GM18517 (cell line): ENCODE results near the gene OTOS.

Experiments used
- ATAC-seq: cut with Tn5 transposase; IDR thresholded peaks from one replicate; pipeline ENCODE4 v1.9.1; 2021; ENCODE audit warnings: mild to moderate bottlenecking, moderate library complexity; ENCODE audit not compliant: unreplicated experiment

OTOS gene

DNA sequence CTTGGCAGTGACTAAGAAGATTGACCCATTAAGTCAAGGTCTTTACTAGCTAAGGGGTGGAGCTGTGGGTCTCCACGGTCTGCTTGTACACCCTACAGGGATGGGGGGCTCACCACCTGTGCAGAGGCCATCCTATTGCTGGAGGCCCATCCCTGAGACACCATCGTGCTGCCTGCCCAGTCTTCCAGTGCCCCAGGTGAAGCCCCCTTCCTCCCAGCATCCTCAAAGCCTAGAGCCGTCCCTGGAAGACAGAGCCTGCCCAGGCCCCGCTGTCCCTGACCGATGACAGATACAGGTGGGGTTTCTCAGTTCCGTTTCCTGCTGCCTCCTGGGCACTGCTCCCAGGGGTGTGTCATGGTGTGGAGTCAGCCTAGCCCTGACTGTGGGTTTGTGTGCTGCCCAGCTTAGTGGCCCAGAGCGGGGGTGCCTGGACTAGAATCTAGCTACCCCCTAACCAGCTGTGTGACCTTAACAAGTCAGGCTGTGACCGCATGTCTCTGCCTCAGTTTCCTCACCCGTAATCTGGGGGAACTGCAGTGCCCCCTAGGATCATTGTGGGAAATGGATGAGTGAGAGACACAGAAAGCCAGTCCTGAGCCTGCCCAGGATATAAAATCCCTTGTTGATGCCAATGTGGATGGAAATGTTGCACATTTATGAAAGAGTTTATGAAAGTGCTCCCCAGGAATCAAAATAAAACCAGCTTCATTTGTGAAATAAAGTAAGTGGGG, 2.0 kb downstream of the OTOS start:
- no peak for ATAC-seq

DNA sequence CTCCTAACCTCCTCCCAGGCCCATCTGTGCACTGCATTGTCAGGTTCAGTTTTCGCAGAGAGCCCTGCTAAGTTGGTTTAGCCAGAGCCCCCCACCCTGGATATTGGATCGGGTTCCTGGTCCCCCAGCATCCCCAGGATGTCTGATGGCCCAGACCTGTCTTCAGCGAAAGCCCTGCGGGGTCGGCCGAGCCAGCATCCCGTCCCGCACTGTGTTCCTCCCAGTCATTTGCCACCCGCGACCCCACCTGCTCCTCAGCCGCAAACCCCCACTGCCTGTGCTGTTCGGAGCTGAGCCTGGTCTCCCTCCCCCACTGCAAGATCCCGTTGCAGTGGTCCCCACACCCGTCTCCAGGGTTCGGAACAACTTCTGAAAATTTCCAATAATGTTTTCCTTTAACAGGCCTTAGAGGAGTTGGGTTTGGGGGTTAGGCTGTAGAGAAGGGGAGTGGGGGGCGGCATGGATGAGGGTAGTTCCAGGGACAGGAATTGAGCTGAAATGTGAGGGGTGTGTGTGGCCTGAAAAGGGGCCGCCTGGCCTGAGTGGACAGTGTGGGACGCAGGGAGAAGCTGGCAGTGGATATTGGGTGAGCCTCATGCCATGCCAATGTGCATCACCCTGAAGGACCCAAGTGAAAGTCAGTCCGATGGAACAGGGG, 2.7 kb downstream of the OTOS start:
- no peak for ATAC-seq

DNA sequence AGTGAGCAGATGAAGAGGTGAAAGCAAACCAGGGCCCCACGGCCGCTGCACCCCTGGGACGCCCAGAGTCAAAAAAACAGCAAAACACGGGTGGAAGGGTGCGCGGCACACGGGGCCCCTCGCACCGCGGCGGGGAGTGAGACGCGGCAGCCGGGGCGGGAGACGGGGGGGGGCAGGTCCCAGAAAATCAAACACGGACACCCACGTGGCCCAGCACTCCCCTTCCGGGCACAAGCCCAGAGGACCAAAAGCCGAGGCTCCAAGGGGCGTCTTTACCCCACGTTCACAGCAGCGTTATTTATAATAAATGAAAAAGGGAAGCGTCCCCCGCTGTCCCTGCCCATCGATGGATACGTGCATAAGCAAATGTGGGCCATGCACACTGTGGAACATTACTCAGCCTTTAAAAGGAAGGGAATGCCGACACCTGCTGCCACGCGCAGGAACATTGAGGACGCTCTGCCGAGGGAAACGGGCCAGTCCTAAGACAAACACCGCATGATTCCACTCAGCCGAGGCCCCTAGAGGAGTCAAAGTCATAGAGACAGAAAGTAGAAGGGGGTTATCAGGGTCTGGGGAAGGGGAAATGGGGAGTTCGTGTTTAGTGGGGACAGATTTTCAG, 3.7 kb downstream of the OTOS start:
- ATAC-seq = peak; percentile 24

DNA sequence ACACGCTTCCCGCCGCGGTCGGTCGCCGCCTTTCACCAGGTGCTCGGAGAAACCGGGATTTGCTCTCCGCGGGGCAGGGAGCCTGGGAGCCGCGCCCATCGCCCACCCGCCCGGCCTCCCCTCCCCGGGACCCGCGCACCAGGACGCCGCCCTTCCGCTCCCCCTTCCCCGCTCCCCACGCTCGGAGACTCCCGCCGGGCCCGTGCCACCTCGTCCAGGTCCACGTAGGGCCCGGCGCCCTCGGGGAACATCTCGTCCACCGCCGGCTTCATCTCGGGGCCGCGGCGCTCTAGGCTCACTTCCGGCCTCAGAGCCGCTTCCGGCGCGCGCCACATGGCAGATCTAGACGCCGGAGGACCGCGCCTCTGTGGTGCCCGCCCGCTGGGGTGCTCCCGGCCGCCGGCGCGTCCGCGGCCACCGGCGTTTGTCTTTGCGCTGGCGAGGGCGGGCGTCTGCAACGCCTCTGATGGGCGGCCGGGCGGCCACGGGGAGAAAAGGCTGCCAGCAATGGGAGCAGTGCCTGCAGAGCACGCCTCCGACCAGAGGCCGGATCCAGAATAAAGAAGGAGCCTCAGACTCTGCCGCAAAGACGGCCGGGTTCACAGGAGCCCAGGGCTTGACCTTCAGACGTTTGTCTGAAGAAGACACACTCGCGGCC, 4.3 kb downstream of the OTOS start, which contains the start of gene COPS9:
Gene COPS9 (minus strand): TSS at position 293 of the 658 bp plus-strand sequence. CDS start 21 bp downstream, at position 272.
- ATAC-seq = peak; percentile 67

DNA sequence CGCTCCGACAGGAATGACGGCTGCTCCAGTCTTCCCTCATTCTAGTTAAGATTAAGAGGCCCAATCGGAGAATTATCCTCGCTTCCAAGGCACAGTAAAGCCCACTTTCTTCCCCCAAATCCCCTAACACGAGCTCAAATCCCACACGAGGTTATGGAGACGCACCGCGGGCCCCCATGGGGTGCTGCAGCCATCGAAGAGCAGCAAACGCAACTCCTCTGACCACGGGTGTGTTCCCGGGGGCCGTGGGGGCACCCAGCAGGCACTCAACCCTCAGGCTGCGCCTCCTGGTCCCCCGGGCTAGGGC, 4.8 kb downstream of the OTOS start:
- ATAC-seq = peak; percentile 12

DNA sequence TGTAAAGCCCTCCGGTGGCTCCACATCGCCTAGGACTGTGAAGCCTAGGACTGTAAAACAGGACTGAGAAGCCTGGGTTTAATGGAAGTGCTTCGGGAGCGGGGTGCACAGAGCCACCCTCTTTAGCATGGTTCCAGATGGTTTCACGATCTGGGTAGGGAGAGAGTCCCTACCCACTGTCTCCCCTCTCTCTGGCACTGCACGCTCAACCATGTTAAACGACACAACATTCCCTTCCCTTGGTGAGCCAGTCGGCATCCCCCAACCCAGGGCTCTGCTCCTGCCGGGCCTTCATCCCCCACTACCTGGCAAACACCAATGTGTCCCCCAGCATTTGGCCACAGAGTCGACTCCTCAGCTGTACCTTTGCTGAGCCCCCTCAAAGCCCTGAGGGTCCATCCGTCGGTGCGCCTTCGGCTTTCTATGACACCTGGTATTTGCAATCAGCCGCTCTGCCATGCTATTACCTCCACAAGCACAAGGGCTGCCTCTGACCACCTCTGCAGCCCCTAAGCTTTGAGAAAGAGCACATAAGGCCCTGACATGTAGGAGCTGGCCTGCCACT, 5.4 kb downstream of the OTOS start:
- no peak for ATAC-seq

DNA sequence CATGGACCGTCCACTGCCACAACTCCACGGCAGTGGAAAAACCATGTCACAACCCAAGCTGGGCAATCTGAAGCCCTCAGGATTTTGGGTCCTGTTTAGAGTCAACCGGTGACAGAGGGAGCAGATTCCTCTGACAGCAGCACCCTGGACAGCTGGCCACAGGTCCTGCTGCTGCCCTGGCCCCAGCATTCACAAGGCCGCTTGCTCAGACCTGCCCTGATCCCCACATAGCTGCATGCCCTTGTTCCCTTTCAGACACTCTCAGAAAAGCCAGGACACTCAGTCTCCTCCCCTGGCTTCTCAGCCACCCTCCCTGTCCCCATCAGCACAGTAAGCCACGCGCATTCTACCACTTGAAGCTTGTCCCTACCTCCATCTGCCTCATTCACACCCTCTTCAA, 6.0 kb downstream of the OTOS start:
- no peak for ATAC-seq

DNA sequence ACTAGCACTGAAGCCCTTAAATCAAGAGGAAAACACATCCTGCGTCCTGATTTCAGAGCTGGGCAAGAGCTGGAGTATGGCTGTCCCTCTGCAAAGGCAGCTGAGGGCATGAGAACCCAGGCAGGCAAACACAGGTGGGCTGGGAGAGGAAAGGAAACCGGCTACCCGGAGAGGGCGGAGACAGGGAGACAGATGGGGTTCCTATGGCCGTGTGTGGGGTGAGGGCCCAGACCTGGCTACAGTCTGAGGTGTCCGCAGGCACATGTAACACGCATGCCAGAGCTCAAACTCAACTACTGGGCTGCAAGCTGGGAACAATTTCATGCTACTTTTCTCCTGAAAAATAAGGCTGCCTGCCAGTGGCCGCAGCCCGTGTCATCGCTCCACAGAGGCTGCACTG, 7.1 kb downstream of the OTOS start:
- no peak for ATAC-seq

DNA sequence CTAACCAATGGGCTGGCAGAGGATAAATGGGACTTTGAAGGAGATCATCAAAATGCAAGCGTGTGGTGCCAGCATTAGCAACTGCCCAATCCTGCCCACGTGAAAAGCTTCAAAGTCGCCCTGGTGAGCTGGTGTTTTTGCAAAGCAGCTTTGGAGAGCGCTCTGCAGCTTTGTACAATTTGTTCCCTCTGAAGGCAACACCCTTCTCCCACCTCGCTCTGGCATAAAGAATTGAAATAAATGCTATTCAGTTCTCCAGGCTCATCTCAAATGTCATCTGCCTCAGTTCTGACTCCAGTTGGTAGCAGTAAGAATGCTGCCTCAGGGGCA, 7.8 kb downstream of the OTOS start:
- no peak for ATAC-seq

DNA sequence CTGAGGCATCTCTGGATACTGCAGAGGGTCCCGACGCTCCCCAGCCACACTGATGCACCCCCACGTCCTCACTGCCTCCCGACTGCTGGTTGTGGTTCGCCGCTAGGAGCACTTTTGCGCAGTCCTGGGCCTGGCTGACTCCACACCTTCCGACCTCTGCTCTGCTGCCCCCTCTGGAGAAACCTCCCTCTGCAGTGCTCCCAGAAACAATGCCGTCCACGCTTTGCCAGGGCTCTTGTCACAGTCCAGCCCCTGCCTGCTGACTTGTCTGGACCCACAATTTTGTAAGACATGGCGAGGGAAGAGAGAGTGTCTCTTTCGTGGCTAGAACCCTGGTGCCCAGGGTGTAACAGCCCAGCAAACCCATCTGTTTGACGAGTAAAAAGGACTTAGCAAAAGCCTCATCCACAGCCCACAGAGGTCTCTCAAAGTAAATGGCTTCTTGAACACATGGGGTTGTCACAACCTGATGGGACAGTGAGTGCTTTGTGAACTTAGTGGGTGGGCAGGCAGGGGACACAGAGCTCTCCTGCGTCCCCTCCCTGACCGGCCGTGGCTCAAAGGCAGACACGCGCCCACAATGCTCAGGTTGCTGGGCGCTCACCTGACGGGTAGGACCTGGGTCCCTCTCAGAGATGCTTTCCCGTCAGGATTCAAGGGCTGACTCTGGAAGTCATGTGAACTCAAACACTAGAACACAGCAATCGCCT, 8.4 kb downstream of the OTOS start:
- ATAC-seq = no peak

DNA sequence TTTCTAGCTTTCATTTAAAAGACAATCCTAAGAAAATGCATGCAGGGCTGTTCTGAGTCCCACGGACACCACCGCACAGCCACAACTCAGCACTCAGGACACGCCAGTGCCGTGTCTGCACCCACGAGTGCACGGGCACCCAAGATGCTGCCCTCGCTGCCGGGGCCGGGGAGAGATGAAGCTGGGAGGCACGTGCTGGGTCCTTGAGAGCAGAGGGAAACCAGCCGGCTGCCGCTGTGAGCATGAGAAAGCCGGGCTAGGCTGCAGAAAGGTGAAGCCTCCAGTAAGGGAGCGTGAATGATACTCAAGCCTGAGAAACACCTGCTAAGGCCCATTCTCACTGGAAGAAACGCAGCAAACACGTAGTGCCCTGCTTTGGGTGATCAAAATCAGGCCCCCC, 9.2 kb downstream of the OTOS start:
- ATAC-seq = no peak

DNA sequence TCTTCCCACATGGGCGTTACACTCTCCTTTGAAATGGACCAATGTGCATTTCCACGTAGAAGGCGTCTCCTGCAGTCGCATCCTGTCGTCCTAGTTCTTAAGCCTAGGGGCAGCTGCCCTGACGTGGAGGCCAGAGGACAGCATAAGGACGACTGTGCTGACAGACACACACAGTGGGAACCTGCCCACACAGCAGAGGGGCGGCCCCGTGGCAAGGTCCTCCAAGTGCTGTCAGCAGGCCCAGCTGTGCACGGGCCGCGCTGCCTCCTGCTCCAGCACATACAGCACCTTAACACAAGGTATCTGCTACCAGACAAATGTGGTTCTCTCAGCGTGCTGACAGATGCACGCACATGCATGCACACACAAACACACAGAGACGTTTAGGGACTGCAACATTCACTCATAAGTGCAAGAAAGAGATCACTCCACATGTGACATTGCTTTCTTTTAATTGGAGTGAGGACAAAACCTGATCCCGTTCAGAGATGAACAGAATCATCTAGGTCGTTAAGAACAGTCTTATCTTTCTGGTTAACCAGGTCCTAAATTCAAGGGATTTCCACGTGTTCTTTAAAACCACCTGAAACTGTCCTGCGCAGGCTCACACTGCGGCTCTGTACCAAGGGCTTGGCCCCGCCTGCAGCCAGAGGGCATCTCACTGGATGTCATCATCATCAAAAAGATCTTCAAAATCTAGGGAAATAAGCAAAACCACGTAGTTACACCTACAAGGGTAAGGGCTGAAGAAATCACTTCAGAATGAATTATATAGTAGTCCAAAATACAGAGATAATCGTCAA, 9.9 kb downstream of the OTOS start:
- ATAC-seq = no peak

DNA sequence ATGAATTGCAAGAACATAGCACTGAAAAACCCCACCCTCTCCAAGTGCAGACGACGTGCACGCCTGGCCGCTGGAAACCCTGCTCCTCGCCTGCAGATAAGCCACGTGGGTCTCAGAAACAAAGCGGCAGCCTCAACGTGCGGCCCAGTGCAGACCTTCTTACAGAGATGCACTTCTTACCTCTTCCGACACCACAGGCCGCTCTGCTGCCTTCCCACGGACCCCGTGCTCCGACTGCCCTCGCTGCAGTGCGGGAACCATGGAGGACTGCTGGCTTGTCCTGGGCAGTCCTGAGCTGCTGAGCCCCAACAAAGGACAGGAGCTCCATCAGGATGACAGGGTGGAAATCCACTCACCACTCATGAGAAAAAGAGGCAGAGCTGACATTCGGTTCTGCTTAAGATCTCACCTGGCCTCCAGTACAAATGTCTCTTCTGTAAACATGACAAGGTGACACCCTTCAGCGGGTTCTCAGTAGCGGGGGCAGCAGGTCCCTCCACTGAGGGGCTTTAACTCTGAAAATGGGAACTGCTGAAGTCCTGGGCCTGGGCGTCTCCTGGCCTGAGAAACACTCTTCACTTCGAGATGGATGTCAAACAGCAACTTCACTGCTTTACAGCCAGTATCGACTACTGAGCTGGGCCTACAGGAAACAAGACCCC, 10.6 kb downstream of the OTOS start:
- no peak for ATAC-seq

DNA sequence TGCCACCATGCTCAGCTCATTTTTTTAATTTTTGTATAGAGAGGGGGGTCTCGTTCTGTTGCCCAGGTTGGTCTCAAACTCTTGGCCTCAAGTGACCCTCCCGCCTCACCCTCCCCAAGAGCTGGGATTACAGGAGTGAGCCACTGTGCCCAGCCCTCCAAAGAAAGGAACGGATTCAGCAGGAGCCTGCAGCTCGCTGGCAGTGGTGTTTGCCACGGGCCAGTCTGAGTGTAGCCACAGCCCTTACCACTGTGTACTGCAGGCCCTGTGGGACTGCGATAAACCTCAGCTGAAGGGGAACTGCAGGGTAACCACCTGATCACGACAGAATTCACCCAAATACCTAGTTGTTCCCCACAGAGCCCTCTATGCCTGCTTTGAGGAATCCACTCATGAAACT, 11.1 kb downstream of the OTOS start:
- ATAC-seq = no peak

DNA sequence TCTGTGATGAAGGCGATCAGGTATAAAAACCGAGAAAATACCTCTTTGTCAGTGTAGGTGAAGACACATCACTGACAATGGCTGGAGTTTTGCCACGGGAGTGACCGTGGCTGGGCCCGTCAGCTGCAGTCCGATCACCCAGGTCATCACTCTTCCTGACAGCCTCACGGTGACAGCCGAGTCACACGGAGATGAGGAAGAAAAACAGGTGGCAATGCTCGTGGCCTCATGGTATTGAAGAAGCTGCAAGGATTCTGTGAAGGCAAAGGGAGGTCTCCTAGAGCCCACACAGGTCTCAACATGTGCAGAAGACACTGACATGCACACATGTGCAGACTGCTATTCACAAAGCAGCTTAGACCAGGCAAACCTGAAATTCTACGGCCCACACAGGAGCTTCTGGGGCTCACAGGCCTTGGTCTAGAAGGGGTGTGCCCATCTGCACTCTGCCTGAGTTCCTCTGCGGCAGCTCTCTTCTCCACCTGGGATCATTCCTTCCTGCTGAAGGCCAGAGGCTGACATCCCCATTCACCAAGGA, 11.8 kb downstream of the OTOS start:
- no peak for ATAC-seq

DNA sequence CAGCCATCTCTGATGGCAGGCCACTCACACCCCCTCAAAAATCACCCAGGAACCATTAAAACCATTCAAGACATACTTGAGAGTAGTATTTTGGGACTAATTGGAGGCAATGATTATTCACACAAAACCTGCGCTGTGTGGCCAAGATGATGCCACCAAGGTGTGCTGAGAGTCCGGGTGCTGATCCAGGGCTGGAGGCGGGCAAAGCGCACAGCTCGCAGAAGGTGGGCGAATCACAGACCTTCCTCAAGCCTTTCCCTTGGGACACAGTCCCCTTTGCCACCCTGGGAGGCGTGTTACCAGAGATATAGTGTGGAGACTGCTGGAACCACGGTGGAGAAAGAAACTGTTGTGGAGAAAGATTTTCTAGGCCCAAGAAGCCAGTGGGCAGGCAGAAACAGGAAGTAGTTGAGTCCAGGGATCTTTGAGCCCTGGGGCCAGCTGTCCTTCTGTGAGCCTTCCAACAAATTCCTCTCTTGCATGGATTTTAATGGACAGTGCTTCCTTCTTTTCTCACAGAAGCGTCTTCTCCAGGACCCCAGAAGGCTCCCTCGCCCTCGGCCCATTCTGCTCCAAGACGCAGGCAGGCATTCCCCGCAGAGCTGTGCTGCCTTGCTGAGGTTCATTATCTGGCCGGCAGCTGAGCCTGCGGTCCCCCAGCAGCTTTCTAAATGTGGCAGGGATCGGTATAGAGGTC, 12.4 kb downstream of the OTOS start:
- ATAC-seq = no peak

DNA sequence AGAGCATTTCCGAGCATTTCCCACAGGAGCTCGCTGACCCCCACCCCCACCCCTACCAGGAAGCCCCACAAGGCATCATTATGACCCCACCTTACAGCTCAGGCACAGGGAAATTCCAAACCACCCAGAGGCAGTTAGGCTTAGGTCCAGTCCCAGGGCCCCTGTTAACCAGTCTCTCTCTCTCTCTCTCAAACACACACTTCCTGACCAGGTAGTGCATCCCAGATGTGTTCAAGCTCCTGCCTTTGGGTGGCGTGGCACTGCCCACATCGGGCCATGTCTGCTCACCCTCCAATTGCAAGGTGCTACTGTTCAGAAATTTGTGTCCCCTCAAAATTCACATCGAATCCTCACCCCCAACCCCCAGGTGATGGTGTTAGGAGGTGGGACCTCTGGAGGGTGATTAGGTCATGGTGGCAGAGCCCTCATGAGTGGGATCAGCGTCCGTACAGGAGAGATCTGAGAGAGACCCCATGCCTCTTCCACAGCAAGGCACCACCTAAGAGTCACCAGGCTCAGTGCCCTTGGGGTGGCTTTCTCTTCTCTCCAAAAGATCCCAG, 13.2 kb downstream of the OTOS start:
- no peak for ATAC-seq

DNA sequence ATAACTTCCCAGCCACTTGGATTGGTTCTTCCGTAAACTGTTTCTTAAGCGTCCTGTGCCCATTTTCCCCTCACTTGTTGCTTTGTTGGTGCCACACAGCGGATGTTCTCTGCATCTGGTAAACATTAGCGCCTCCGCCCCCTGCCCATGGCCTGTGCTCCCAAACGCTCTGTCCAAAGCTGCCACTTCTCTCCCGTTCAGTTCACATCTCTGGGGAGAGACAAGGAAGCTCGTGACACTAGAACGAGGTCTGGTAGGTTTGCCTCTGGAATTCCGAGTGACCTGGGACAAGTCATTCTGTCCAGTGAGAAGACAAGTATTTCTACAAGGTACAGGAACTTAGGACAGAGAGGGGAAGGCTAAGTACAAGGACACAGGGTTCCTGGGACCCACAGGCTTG, 13.7 kb downstream of the OTOS start:
- no peak for ATAC-seq

DNA sequence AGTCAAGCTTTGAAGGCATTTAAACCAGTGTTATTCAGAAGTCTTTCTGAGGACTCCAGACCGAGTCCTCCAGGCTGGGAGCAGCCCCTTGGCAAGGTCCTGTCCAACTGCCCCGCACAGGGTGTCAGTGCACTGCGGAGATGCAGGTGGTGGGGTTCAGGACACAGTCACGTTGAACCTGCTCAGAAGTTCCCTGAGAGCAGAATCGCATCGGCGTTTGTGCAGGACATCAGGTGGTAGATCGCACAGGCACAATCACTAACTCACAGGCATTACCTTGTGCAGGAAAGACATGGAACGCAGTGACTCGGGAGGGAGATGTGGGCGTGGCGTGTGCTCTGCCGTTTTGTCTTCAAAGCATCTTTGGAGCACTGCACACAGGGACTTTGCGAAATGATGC, 14.7 kb downstream of the OTOS start:
- no peak for ATAC-seq
